Lower leg skin (tissue), 4 donors: ENCODE measurements around the gene MUC2. TPM values are rescaled to one million over a fixed set of nuclear protein-coding genes. Genes with fewer than 3 reads are reported as not detected.

ENCODE experiments used
- DNase-seq, 2 donors: peaks; one replicate each; pipeline ENCODE4 v3.0.0-alpha.2; 2019; ENCODE audit warnings: low spot score in 2 of 2
- H3K4me3 ChIP-seq: fragments of 200-600 bp; sonication (generic); 2 replicates; pipeline ENCODE4 v1.5.1; 2017; ENCODE audit warnings: mild to moderate bottlenecking, low read depth; ENCODE audit not compliant: poor library complexity, severe bottlenecking
- POLR2A ChIP-seq, 2 donors: fragments of 450-650 bp; IDR thresholded peaks; one replicate each; pipeline ENCODE4 v1.6.1; 2016 to 2017; ENCODE audit warnings: antibody characterized with exemption in 2 of 2, mild to moderate bottlenecking in 1 of 2, moderate library complexity in 1 of 2
- WGBS, 2 donors: methylation state at CpG; one replicate each; pipeline ENCODE4 v1.1.5; 2018; 5-methylcytosine and 5-hydroxymethylcytosine counted together
- intact Hi-C: fragments of 100-400 bp; cut with DNase I; formaldehyde crosslinking; loops from one replicate; pipeline ENCODE4 v1.15.0; 2023; ENCODE audit warnings: low total_unique reads
- total RNA-seq, 4 donors: library from RNA; depleted of rRNA; stranded (reverse); fragments of >200 nt; gene quantifications; one replicate each; pipeline ENCODE4 v1.1.0, GENCODE V29; 2016
- TF ChIP-seq, protein P1 (sequence below), 3 donors: fragments of 450-650 bp; IDR thresholded peaks; one replicate each; pipeline ENCODE4 v1.5.1; 2016; ENCODE audit warnings: antibody characterized with exemption in 3 of 3, mild to moderate bottlenecking in 3 of 3, moderate library complexity in 2 of 3

The MUC2 gene
- total RNA-seq, 4 donors from 2014 or later: 0.02 TPM; not detected in 3

DNA sequence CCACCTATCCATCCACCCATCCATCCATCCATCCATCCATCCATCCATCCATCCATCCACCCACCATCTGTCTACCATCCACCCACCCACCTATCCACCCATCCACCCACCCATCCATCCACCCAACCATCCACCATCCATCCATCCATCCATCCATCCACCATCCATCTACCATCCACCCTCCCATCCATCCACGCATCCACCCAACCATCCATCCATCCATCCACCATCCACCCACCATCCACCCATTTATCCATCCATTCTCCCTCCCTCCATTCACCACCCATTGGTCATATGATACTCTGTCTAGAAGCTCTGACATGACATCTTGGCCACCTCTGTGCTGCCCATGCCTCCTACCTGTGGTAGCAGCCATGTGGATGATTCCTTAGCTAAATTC lies 31.7 kb downstream of the MUC2 start:
- 95 to 100% methylated on average over 1 of the region's 1 CpG for WGBS, 2 donors
- no peak for DNase-seq
- intact Hi-C loops: no loop called here
- TF ChIP-seq POLR2A (IDR thresholded peaks at IDR 0.05): no peak
- TF ChIP-seq, protein P1, sequence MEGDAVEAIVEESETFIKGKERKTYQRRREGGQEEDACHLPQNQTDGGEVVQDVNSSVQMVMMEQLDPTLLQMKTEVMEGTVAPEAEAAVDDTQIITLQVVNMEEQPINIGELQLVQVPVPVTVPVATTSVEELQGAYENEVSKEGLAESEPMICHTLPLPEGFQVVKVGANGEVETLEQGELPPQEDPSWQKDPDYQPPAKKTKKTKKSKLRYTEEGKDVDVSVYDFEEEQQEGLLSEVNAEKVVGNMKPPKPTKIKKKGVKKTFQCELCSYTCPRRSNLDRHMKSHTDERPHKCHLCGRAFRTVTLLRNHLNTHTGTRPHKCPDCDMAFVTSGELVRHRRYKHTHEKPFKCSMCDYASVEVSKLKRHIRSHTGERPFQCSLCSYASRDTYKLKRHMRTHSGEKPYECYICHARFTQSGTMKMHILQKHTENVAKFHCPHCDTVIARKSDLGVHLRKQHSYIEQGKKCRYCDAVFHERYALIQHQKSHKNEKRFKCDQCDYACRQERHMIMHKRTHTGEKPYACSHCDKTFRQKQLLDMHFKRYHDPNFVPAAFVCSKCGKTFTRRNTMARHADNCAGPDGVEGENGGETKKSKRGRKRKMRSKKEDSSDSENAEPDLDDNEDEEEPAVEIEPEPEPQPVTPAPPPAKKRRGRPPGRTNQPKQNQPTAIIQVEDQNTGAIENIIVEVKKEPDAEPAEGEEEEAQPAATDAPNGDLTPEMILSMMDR (IDR thresholded peaks at IDR 0.05): no peak
- no peak overlapping the region for H3K4me3 ChIP-seq

DNA sequence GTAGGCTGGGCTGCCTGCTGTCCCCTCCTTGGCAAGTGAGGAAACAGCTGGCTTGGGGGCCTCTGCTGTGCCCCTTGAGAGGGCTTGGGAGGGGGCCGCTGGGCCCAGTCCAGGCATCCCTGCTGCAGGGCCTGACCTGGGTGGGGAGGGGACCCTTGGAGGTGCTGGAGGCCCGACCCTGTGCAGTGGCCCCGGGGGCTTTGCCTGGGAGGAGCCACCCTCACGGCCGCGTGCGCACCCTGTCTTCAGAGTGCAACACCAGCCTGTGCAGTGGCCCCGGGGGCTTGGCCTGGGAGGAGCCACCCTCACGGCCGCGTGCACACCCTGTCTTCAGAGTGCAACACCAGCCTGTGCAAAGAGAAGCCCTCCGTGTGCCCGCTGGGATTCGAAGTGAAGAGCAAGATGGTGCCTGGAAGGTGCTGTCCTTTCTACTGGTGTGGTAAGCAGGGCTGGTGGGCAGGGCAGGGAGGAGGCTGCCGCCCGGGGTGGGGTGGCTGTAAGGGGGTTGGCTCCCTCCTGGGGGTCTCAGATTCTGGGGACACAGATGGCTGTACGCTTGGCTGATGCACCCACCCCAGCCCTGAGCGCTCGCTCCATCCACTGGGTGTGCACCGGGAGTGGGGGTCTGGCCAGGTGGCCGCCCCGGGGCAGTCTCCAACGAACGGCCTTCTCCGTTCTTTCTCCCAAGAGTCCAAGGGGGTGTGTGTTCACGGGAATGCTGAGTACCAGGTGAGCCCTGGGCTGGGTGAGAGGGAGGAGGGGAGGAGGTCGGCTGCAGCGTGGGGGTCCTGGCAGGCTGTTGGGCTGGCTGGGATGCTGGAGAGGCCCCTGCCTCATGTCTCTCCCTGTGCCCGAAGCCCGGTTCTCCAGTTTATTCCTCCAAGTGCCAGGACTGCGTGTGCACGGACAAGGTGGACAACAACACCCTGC lies 32.9 kb downstream of the MUC2 start:
- TF ChIP-seq POLR2A (IDR thresholded peaks at IDR 0.05): no peak
- TF ChIP-seq, protein P1 (IDR thresholded peaks at IDR 0.05): no peak
- H3K4me3 ChIP-seq: no peak overlapping the region
- DNase-seq: no peak
- 77% methylated on average over 23 to 27 of the region's 32 CpGs for WGBS, 2 donors
- intact Hi-C loops: no loop called here

DNA sequence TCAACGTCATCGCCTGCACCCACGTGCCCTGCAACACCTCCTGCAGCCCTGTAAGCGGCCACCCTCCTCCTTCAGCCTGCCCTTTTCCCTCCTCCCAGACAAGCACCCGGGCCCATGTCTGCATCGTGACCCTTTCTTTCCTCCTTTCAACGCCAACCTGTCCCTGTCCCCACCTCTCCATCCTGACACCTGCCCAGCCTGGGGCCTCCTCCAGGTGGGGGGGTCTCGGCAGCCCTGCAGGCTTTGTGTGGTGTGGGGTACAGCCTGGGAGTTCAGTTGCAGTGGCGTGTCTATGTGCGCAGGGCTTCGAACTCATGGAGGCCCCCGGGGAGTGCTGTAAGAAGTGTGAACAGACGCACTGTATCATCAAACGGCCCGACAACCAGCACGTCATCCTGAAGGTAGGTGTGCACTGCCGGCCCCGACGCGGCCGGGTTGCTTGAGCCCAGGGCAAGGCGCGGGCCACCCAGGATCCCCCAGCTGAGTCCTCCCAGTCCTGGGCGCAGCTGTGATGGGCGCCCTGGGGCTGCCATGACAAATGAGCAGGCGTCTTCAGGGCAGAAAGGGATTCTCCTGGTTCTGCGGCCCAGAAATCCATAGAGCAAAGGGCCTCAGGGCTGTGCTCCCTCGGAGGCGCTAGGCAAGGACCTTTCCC lies 33.7 kb downstream of the MUC2 start:
- H3K4me3 ChIP-seq: no peak overlapping the region
- TF ChIP-seq, protein P1 (IDR thresholded peaks at IDR 0.05): no peak
- TF ChIP-seq POLR2A (IDR thresholded peaks at IDR 0.05): no peak
- DNase-seq: no peak
- WGBS, 2 donors: 69 to 70% methylated on average over 18 to 22 of the region's 29 CpGs
- intact Hi-C loops: no loop called here

DNA sequence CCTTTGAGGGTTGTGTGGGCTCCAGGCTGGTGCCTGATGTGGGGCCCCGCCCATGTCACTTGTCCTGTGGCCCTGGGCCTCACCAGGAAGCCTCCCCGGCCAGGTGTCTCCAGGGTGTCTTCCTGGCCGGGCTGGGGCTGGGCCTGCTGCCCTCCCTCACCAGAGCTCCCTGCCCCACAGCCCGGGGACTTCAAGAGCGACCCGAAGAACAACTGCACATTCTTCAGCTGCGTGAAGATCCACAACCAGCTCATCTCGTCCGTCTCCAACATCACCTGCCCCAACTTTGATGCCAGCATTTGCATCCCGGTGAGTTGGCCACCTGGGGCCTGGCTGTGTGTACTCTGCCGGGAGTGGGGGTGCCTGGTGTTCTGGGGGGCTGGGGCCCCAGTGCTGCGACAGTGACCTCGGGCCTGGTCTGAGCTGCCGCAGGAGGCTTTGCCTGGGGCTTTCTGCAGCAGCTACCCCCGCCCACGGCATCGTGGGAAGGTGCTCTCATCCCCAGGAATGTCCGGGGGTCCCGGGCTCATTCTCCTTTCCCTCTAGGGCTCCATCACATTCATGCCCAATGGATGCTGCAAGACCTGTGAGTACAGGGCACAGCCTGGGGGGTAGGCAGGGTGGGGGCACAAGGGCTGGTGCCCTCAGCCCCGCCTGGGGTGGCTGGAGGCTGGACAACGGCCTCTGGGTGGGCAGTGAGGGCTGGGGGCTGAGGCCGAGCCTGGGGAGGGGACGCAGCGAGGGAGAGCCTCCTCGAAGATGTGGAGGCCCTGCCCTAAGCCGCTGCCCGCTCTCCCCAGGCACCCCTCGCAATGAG lies 34.6 kb downstream of the MUC2 start:
- no peak overlapping the region for H3K4me3 ChIP-seq
- 70 to 71% methylated on average over 15 to 27 of the region's 28 CpGs for WGBS, 2 donors
- intact Hi-C loops: no loop called here
- TF ChIP-seq, protein P1 (IDR thresholded peaks at IDR 0.05): no peak
- no peak for TF ChIP-seq POLR2A (IDR thresholded peaks at IDR 0.05)
- DNase-seq: no peak

DNA sequence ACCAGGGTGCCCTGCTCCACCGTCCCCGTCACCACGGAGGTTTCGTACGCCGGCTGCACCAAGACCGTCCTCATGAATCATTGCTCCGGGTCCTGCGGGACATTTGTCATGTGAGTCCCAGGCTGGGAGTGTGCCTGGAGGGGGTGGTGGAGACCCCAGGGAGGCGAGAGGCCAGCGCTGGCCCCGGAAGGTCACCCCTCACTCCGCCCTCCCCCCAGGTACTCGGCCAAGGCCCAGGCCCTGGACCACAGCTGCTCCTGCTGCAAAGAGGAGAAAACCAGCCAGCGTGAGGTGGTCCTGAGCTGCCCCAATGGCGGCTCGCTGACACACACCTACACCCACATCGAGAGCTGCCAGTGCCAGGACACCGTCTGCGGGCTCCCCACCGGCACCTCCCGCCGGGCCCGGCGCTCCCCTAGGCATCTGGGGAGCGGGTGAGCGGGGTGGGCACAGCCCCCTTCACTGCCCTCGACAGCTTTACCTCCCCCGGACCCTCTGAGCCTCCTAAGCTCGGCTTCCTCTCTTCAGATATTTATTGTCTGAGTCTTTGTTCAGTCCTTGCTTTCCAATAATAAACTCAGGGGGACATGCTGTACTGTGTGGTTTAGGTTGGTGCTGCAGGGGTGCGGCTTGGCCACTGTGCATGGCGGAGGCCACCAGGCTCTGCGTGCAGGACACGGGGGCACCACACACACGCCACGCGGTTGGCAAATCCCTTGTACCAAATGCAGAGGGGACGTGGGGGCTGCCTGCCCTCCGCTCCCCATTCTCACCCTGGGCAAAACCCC lies 35.4 kb downstream of the MUC2 start:
- WGBS, 2 donors: 83 to 90% methylated on average over 21 to 39 of the region's 39 CpGs

More for the DNA sequence above, 35.4 kb downstream of the MUC2 start:
- no peak overlapping the region for H3K4me3 ChIP-seq
- DNase-seq: no peak
- TF ChIP-seq, protein P1 (IDR thresholded peaks at IDR 0.05): no peak
- intact Hi-C loops: no loop called here
